Kidney capillary endothelial cell (primary cell): ENCODE measurements around the gene PTCD2.

Experiments
- DNase-seq: peaks from one replicate; pipeline ENCODE4 v3.0.0-alpha.2; 2018; ENCODE audit warnings: low spot score

PTCD2 gene, protein sequence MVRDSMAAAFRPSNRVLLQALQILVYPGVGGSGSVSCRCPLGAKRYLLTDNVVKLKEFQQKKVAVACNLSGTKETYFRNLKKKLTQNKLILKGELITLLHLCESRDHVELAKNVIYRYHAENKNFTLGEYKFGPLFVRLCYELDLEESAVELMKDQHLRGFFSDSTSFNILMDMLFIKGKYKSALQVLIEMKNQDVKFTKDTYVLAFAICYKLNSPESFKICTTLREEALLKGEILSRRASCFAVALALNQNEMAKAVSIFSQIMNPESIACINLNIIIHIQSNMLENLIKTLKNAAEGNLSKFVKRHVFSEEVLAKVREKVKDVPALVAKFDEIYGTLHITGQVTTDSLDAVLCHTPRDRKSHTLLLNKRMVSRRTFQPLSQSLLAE

DNA sequence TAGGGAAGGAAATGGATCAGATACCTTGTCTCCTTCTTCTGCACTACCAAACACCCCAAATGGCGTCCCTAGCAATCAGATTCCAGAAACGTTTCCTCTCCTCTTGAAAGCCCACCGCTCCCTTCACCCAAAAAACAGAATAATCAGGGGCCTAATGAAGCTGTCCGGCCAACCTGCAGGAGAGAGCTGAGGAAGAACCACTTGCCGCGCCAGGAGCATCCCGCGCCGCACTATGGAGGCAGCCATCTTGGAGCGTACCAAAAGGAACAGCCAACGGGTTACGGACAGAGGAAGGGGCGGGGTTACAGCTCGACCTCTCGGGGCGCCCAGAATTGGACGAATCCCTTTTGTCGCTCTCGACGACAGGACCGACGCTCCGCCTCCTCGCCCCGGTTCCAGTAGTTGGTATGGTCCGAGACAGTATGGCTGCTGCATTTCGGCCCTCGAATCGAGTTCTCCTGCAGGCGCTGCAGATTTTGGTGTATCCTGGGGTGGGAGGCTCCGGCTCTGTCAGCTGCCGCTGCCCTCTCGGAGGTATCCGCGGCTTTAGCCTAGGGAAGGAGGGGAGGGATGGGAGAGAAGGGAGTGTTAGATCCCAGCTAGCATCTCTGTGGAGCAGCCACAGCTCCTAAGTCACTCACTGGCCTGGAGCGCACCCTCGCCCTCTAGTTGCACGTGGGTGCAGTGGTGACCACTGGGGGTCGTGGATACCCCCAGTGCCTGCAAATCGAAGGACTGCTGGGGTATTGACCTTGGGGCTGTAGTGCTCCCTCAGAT is at the start of gene PTCD2, which contains the start of gene MRPS27:
Gene PTCD2, plus strand, starts transcription at position 398 of the 777 bp plus-strand sequence. Its CDS starts 10 bp downstream, at position 408.
Gene MRPS27, minus strand, starts transcription at position 265 of the 777 bp plus-strand sequence. Its CDS starts 19 bp downstream, at position 246.
- peak; percentile 98 for DNase-seq

DNA sequence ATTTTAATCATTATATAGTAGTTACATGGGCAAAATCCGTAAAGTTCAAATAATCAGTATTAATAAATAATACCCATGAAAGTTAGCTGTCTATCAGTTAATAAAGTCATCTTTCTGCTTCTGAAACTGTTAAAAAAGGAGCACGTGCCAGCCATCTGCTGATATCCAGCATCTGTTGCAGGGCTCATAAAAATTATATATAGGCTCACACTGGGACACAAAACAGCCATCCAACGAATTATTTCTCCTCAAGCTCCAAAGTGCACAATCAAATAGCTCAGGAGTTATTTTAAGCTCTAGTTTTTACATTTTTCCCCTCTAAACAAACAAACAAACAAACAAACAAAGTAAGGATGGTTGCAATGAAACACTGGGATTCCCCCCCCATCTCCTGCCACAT is 48.5 kb upstream of the PTCD2 start:
- DNase-seq, result no peak

DNA sequence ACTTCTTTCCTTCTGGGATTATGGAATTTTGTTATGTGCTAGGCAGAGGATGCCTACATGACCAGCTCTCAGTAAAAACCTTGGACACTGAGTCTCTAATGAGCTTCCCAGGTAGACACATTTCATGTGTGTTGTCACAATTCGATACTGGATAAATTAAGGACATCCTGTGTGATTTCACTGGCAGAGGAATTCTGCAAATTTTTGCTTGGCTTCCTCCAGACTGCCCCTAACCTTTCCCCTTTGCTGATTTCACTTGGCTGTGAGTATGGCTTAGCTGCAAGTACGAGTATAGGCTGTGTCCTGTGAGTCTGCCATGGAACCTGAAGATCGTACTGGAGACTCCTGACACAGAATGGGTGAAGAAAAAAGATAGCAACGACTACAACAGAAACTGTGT is 47.8 kb upstream of the PTCD2 start:
- no peak for DNase-seq

DNA sequence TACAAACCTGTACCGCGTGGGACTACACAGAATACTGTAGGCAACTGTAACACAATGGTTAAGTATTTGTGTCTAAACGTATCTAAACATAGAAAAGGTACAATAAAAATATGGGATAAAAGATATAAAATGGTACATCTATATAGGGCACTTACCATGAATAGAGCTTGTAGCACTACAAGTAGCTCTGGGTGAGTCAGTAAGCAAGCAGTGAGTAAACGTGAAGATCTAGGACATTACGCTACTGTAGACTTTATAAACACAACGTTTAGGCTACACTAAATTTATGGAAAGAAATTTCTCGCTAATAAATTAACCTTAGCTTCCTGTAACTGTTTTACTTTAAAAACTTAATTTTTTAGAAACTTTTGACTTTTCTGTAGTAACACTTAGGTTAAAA is 46.6 kb upstream of the PTCD2 start:
- DNase-seq, result no peak

DNA sequence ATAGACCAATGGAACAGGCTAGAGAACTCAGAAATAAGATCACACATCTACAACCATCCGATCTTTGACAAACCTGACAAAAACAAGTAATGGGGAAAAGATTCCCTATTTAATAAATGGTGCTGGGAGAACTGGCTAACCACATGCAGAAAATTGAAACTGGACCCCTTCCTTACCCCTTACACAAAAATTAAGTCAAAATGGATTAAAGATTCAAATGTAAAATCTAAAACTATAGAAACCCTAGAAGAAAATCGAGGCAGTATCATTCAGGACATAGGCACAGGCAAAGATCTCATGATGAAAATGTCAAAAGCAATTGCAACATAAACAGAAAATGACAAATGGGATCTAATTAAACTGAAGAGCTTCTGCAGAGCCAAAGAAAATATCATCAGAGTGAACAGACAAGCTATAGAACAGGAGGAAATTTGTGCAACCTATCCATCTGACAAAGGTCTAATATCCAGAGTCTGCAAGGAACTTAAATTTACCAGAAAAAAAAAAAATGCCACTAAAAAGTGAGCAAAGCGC is 43.9 kb upstream of the PTCD2 start:
- no peak for DNase-seq

DNA sequence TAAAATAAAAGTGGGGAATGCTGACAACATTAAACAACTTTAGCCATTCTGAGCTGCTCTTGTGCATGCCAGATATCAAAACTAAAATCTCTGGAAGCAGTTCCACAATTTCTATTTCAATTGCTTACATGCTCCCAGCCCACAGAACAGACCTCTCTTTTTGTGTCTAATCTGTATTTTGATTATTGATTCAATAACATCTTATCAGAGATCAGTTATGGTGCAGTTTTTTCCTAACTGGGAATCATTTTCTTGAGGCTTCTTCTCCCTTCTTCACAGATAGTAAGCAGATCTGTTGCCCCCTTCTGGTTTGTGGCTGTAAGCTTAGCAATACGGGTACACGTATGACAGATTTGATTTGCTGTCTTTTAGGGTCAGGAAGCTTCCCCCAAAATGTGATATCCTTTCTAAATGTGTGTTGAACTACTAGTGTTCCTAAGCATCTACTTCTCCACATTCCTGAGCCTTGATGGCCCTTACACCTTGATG is 39.5 kb upstream of the PTCD2 start:
- peak; percentile 26 for DNase-seq

DNA sequence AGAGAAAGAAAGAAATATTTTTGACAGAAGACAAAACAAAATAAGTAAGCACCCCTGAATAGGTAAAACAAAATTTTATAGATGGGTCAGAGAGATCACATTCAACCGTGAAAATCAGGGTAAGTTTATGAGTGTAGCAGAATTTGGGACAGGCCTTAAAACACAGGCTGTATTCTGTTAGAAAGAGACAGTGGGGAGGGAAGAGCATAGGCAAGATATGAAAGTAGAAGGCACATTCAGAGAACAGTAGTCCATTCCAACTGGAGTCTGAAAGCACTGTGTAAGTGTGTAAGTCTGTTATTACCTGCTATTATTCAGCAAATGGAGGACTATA is 38.8 kb upstream of the PTCD2 start:
- no peak for DNase-seq

DNA sequence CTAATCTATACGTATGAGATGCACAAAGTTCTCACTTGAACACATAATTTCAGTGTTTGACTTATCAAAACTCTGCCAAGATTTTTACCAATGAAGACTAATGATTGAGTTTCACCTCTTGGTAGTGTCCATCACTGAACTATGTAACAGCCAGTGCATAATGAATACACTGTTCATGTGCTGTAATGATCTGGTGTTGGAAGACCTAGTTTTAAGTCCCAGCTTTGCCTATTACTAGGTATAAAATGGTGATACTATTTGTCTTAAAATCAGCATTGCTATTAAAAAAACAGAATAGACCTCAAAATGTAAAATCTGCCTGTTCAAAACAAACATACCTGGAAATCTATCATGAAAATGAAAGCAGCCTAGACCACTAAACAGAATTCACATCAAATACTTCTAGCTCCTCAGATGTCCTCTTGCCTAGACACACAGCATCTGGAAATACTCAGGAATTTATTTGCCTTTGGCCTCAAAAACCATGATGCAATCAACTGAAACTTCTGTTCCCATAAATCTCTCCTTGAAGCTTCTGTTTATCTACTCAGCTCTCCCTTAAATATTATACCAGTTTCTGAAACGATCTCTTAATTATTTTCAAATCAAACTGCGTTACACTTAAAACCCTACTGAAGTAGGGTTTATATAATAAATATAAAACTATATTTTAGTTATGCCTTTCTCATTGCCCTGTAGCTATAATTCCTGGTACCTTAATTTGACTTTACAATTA is 38.2 kb upstream of the PTCD2 start:
- no peak for DNase-seq

DNA sequence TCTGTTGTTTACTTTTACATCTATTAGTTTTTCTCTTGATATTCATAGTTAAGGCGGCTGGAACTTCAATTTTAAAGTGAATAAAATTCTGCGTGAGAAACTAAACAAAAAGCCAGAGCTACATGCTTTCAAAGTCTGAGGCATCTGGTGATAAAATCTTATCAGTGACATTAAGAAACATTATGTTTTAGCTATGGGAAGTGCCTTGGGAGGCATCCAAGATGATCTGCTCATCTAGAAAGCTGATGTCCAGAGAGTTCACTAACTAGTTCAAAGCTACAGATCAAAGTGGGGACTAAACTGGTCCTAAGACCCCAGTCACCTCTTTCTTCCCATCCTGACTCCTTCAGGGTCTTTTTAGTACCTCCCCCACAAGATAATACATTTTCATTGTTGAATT is 37.3 kb upstream of the PTCD2 start:
- no peak for DNase-seq

DNA sequence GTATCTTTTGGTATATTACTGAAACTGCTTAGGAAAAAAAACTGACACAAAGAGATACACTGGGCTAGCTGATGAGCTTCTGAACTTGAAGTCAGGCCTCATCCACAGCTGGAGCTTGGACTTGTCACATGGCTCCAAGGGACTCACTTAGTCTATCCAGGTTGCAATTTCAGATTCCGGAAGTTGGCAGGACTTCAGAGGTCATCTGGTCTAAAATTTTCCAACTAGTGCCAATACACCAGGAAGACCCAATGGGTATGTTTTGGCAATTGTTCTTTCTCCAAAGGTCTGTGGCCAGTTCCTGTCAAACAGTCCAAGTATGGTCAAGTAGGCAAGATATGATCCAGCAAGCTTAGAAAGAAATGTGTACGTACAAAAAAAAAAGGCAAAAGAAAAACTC is 36.8 kb upstream of the PTCD2 start:
- DNase-seq, result no peak

DNA sequence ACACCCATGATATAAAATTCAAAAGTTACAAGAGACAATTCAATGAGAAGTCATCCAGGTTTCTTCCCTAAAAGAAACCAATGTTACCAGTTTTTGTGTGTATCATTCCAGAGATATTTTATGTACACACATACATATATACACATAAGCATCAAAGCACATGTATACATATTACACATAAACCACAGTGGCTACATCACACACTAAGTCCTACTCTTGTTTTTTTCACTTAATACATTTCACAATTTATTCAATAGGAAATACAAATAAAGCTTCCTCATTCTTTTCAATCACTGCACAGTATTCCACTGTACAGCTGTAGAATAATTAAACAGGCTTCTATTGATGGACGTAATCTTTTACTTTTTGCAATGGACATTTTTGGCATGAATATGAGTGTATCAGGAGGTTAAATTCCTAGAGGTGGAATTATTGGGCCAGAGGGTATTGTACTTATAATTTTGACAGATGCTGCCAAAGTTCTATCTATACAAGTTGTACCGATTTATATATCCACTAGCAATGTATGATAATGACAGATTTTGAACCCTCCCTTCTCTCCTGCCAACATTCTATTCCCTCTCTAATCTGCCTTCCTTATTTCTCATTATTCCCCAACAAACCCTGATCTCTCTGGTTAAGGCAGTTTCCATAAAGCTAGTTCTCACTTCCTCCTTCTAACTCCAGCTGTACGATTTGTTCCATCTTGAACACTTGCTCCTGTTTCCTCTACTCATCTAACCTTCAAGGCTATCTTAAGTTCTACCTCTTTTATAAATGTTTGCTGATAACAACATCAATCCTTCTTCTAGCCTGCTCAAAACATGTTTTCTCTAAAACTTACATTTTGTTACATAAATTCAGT is 35.4 kb upstream of the PTCD2 start:
- DNase-seq, result no peak

DNA sequence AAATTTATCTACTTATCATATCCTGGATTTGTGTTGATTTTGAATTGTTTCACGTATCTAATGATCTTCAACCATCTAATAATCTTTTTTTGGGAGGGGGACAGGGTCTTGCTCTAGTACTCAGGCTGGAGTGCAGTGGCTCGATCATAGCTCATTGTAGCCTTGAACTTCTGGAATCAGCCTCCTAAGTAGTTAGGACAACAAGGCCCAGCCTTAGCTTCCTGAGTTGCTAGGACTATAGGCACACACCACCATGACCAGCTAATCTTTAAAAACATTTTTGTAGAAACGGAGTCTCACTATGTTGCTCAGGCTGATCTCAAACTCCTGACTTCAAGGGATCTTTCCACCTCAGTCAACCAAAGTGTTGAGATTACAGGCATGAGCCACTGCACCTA is 34.8 kb upstream of the PTCD2 start:
- no peak for DNase-seq

DNA sequence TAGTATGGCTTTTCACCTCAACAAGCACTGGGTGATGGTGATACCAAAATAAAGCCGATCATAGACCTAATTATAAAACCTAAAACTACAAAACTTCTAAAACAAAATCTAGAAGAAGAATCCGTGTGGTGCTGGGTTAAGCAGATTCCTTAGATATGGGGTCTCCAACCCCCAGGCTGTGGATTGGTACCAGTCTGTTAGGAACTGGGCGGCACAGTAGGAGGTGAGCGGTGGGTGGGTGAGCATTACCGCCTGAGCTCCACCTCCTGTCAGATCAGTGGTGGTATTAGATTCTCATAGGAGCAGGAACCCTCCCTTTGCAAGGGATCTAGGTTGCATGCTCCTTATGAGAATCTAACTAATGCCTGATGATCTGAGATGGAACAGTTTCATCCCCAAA is 33.4 kb upstream of the PTCD2 start:
- no peak for DNase-seq

DNA sequence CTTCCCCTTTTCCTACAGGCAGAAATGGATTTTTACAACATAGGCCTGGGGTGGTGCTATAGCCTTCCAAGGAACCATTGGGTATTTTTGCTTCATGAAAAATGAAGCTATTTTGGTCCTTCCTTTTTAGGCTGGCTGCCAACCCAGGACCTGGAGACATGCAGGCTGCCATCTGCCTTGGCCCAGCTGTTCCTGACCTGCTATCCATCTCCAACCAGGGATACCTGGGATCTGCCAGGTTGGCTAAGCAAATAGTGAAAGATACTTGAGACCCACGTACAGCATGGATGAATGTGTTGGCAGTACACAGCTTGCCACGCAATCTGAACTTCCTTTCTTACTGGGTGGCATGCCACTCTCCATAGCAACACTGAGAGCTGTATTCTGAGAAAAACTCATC is 31.2 kb upstream of the PTCD2 start:
- no peak for DNase-seq

DNA sequence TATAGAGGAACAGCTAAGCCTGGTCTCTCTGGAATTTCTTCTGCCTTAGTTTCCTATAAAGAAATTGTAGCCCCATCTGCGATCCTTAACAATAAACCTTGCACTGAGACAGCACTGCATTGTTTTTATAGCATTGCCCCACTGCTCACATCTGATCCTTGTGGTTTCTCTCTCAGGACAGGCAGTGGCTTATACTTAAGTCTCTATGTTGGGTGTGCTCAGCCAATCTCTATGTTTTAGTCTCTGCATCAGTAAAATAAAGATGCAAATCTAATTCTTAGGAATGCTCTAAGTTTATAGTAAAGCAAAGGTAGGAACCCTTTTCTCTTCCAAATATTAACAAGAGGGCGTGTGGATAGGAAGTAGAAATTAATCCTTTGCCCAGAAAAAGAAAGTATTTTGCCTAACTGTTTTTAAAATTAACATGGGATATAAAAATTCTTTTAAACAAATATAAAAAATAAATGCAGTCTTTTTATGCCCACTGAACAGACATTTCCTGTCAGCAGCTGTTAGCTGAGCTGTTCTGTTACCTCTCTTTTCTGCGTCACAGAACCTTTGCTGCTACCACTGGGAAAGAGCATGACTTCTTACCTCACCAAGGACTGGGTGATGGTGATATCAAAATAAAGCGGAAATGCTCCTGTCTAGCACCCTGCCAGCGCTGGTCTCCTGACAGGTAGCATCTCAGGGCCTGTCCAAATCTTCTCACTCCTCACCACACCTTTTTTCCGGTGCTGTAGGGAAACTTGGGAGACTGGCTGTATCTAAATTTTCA is 29.6 kb upstream of the PTCD2 start:
- DNase-seq, result no peak

DNA sequence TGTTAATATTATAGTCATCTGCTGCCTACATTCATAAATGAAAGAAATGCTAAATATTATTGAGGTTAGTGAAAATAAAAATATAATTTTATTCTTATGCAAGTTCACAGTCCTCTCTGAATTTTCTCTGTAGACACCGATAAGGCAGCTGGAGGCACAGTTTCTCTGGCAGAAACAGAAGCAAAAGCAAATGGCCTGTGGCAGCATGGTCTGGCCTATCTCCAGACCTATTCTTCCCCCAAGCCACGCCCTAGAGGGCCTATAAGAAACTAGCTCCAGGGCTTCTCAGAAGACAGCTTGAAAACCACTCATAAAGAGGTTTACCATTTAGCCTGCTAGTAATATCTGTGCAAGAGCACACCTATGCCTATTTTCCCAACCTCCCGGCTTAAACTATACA is 28.6 kb upstream of the PTCD2 start:
- no peak for DNase-seq

DNA sequence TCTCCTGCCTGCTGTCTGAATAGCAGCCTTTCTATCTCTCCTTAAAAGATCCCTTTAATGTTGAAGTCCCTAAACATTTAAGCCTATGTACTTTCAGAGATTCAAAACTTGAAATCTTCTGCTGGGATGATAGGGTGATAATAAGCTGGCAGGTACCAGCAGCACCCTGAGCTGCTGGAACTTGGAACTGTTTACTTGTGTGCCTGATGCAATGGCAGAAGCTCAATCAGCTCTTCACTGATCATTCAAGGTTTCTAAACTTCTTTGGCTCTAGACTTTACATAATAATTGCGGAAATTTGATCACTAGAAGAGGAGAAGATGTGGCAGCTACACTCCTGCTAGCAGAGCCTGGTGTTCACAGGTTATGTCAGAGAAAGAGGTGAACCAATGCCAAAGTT is 27.8 kb upstream of the PTCD2 start:
- no peak for DNase-seq

DNA sequence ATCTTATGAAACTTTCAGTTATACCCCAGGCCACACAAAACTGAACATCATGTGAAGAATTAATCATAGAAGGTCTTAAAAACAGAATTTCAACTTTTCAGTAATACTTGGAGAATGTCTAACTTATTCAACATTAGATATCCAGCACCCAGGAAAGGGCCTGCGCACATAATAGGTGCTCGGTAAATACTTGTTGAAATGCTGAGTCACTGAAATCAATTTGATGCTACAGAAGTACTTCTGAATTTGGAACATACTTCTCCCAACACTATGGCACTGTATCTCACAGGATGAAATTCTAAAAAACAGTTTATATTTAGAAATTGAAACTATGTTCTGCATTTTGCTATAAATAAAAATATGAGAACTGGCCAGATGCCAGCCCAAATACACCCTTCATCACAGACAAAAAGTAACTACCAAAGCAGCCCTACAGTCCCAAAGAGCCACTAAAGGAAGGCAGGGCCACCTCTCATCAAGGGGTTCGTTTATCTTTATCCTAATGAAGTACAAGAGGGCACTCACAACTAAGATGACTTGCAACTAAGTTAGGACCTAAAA is 26.6 kb upstream of the PTCD2 start:
- DNase-seq, result no peak

DNA sequence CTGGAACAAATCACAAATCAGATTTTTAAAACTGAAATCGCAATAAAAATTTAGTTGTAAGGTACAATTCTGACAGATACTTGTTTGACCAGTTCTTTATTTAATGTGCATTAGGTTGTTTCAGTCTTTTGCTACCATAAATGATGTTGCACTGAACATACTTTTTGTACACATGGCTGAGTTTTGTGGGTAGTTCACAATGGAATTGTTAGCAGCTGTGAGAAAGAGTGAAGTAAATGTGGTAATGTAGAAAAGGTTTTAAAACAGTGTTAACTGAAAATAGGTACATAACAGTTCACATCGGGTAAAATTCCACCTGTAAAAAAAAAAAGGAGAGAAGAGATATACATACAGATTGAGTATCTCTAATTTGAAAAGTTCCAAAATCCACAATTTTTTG is 25.7 kb upstream of the PTCD2 start:
- no peak for DNase-seq

DNA sequence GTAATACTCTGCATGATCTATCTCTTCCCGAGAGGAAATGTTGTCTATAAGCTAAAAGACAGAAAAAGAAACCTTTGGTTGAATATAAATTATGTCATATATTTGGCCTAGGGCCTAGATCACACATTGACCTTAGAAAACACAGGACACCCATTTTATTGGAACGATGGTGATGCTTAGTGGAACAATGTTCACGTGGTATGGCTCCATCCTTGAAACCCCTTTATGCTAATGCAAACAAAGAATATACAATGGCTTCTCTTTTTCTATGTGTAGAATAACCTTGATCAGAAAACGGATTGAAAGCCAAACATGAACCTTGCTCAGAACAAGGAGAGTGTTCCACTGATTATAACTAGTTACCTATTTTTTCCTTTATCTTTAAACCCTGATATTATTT is 24.6 kb upstream of the PTCD2 start:
- DNase-seq, result no peak
